ENCODE results near the gene KSR2.

DNA sequence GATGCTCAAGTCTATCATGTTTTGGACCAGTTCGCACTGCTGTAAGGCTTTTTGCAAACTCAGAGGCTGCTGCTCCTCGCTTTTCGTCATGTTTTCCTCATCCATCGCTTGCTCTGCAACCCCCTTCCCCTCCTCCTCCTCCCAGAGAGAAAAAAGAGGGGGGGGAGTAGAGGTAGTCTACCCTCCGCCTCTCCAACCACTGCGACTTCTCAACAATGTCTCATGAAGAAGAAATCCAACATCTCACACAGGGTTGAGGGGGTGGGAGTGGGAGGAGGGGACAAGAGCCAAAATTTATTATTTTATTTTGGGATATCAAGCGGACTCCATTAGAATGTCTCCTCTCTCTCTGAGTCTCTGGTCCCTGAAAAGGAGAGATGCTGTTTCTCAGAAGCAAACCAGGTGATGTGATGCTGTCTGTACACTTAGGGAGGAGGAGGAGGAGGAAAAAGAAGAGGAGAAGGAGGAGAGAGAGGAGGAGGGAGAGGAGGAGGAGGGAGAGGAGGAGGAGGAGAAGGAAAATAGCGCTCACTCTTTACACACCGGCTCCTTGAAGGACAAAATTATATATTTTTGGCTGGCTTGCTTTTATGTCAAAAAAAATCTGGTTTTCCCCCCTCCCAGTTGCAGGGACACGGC is 520 bp downstream of the KSR2 start:
- TF ChIP-seq, protein P1, sequence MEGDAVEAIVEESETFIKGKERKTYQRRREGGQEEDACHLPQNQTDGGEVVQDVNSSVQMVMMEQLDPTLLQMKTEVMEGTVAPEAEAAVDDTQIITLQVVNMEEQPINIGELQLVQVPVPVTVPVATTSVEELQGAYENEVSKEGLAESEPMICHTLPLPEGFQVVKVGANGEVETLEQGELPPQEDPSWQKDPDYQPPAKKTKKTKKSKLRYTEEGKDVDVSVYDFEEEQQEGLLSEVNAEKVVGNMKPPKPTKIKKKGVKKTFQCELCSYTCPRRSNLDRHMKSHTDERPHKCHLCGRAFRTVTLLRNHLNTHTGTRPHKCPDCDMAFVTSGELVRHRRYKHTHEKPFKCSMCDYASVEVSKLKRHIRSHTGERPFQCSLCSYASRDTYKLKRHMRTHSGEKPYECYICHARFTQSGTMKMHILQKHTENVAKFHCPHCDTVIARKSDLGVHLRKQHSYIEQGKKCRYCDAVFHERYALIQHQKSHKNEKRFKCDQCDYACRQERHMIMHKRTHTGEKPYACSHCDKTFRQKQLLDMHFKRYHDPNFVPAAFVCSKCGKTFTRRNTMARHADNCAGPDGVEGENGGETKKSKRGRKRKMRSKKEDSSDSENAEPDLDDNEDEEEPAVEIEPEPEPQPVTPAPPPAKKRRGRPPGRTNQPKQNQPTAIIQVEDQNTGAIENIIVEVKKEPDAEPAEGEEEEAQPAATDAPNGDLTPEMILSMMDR (IDR thresholded peaks at IDR 0.05): no peak
- TF ChIP-seq POLR2A (IDR thresholded peaks at IDR 0.05): no peak
